CD4-positive, alpha-beta T cell treated with Interferon alpha-2 for 1 hour (primary cell): ENCODE results near the gene MICAL2.

Source experiments
- DNase-seq, 2 donors: peaks; one replicate each; pipeline ENCODE4 v3.0.0-alpha.2; 2020 to 2022

MICAL2 gene

DNA sequence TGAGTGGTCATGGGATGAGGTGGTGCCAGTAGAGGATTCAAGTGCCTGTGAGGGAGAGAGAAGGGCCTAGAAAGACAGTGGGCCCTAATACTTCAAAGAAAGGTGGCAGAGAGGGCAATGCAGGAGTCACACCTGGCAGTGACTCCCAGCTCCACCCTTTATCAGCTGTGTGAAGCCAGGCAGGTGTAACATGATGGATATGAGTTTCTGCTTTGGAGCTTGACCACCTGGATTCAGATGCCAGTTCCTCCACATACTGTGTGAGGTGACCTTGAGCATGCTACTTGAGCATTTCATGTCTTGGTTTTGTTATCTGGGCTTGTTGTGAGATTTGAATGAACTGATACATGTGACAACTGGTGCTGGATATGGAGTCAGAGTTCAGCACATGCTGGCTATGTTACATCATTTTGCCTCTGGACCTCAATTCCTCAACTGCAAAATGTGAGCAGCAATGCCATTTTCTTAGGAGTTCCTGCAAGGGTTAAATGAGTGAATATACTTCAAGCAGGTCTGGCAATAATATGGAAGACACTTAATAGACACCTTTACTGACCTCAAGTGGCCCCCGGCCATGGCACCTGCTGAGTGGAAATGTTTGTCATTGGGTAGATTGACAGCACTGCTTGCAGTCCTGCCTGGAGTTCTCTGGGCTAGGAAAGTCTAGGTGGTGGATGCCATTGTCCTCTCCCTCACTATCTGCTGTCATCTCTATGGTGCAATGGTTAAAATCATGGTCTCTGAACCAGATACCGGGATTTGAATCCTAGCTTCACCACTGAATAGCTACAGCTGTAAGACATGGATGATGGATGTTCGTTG lies 83.3 kb downstream of the MICAL2 start:
- DNase-seq = no peak

DNA sequence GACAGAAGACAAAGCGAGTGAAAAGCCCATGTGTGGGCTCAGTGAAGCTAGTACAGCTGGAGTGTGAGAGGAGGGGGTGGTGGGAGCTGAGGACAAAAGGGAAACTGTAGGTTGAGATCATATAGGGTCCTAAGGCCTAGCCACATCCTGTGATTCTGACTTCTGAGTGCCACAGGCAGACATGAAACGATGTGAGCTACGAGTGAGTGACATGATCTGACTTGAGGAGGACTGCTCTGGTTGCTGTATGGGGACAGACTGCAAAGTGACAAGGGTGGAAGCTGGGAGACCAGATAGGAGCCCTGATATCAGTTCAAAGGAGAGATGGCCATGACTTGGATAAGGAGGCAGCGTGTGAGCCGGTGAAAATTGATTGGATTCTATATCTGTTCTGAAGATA lies 85.4 kb downstream of the MICAL2 start:
- peak; percentile 41 to 66 for DNase-seq

DNA sequence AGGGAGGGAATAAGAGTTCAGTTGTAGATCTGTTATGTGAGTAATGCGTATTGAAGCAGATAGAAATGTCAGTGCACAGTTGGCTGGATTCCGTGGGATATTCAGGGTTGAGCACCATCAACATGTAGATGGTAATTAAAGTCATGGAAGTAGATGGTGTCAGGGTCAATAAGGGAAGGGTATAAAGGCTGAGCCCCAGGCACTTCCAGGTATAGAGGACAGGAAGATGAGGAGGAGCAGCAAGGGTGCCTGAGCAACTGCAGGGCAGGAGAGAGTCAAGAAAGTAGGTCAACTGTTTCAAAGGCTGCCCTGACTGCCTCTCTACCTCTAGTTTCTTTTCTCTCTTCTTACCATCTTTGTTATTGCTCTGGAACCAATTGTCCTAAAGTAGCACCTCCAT lies 85.9 kb downstream of the MICAL2 start:
- DNase-seq = peak in 1 of 2 donors; percentile 44

DNA sequence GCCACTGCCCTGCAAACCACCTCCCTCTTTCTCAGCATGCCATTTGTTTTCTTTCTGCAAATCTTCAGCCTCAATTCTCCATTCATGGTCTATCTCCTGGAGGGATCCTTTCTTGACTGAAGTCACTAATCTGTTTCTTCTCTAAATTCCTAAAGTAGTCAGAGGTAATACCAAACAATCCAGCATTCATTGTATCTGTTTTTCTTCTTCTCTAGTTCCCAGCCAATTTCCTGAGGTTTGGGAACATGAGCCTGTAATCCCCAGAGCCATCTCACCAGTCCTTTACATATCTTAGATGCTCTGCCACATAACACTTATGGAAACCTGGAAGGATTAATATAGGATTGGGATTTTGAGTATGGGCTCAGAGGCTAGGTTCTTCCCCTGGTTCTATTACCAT lies 86.5 kb downstream of the MICAL2 start:
- DNase-seq = no peak

DNA sequence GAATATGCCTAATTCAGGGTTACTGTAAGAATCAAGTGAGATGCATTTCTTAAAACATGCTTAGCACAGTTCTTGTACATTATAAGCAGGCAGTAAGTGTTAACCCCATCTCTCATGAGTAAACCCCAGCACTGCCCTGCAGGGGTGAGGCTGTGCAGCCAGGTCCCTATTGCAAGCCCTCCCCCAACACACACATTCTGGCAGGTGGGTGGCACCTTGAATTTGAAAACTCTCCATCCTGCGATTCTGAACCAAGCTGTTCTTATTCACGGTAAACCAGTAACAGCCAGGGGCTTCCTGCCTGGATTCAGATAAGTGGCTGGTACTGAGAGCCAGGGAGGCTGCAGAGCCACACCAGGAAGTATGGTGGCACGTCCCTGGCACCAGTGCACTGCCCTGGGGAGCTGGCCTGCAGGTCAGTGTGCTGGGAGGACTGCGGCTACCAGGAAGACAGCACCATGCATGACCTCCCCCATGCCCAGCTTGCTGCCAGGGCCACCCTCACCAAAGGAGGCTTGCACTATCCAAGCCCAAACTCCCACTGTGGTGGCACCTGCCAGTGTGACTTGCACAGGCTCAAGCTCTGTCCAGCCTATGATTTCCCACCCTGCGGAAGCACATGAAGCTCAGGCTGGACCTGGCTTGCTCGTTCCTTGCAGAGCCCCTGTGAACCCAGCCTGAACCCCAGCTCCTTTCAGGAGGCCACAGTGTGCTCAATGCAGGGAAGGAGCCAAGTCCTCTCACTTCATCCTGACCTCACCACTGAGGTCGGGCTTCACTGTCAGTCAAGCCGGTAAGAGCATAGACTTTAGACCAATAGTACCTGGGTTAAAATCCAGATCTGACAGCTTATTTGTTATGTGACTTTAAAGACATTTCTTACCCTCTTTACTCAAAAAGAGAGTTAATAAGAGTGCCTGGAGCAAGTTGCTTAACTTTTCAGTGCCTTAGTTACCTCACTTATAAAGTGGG lies 88.1 kb downstream of the MICAL2 start:
- no peak for DNase-seq

DNA sequence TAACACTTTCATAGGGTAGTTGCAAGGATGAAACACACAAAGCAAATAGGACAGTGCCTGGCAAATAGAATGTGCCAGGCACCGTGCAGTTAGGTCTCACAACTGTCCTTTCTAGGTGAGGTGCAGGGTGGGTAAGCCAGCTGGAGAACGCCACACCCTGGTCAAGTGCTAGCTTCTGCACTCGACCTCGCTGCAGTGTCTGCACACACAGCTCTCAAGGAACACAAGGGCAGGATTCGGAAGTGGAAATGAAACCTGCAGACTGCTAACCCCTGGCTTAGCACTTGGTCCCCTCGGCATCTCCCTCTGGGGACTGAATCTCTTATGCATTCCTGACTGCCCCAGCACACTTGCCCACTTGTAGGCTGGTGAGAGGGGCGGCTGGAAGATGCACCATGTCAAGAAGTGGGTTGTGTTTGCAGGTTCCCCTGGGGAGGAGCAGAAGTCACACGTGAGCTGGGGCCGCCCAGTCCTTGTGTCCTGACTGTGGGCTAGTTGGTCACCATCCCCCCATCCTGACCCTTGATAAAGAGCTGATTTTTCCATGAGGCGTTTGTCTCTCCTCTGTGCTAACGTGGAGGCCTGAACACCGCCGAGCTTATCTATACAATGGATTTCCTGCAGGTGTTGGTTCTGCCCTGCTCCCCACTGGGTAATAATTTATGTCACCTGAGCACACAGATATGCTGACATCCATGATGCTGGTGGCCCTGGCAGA lies 89.0 kb downstream of the MICAL2 start:
- no peak for DNase-seq

DNA sequence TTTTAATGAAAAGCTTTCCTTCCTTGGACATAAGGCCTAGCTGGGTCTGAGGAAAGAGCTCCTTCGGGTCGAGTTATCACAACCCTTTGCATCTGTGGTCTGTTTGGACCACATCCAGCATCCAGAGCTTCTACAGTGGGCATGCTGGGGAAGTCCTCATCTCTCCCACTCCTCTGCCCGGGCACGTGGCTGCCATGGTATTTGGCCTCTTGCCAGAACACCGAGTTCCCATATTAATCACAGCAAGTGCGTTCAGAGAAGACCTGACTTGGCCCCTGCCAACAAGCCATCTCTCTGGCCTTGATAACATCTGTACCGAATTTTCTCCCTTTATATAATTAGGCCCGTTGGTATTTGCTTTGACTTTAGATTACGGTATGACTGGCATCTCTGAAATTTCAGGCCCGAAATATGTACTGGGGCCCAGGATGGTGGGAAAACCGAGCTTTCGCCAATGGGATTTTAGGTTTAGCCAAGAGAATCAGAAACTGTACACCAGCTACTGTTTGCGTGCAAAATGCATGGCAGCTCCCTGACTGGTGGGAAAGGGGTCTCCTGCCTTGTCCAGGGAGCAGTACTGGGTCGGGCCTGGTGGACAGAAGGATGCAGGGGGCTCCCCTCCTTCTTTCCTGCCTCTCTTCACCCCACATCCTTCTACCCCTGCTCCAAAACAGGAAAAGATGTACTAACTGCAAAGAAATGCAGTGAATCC lies 90.0 kb downstream of the MICAL2 start:
- no peak for DNase-seq

DNA sequence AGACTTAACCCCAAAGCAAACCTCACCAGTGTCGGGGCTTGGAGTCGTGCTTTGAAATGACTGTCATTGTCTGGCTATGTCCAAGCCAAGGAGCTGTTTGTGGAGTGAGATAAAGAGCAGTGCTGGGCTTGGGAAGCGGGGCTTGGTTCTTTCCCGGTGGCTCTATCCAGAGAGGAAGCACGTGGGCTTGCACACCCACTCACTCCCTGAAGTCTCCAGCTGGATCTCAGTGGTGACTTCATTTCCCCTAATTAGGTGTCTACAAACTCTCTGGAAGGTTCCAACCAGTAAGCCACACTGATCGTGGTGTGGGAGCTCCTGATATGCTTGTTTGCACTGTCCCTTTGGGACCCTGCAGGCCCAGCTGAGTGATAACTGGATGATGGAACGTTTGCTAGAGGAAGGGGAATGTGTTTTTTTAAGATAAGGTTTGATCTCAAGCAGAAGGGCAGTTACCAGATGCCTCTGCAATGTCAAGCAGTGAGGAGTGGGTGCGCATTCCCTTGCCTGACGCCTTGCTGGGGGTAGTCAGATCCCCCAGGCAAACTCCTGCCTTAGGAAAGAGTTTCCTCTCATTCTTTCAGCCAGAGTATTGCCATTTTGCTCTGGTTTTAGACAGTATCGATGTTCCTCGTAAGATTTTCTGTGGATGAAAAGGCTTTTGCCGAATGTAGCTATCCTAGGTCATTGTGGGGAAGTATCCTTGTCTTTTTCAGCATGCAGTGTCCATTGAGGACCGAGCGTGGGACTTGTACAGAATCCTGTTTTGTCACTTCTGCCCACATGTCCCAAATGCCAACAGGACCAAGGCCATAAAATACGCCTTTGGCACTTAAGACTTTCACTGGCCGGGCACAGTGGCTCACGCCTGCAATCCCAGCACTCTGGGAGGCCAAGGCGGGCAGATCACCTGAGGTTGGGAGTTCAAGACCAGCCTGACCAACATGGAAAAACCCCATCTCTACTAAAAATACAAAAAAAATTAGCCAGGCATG lies 90.9 kb downstream of the MICAL2 start:
- no peak for DNase-seq

DNA sequence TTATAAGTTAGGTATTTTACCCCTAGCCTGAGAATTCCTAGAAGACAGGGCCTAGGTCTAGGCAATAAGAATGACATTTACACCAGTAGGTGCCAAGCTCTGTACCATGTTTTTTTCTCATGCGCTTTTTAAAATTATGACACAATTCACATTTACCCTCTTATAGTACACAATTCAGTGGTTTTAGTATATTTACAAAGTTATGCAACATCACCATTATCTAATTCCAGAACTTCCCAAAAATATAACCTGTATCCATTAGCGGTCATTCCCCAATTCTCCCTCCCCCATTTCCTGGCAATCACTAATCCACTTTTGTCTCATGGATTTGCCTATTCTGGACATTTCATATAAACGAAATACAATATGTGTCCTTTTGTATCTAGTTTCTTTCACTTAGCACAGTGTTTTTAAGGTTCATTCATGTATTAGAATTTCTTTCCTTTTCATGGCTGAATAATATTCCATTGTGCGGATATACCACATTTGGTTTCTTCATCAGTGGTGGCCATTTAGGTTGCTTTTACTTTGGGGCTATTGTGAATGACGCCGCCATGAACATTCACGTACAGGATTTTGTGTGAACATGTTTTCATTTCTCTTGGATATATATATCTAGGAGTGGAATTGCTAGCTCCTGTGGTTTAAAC lies 92.4 kb downstream of the MICAL2 start:
- no peak for DNase-seq

DNA sequence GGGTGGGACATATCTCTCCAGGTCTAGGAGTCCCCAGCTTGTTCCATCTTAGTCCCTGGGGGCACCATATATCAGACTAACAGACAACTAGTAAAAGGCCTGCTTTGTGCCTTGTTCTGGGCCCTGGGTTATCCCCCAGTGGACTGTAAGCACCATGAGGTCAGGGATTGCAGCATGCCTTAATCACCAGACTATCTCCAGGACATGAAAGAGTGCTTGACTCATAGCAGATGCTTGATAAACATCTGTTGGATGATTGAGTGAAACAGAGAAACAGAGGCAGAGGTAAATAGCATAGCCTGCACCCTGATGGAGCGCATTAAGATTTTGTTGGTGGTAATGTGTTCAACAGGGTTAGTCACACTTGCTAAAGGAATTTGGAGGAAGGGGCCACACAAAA lies 94.1 kb downstream of the MICAL2 start:
- DNase-seq = no peak

DNA sequence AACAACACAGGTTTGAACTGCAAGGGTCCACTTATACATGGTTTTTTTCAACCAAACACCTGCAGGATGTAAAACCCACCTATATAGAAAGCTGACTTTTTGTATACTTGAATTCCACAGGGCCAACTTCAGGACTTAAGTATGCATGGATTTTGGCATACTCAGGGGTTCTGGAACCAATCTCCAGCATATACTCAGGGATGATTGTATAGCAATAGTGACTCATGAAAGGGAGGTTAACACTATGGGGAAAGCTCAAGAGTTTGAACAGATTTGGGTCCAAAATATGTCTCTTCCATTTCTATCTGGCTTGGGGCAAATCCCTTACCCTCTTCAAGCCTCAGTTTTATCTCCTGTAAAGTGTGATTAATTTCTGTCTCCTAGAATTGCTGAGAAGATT lies 94.9 kb downstream of the MICAL2 start:
- DNase-seq = no peak

DNA sequence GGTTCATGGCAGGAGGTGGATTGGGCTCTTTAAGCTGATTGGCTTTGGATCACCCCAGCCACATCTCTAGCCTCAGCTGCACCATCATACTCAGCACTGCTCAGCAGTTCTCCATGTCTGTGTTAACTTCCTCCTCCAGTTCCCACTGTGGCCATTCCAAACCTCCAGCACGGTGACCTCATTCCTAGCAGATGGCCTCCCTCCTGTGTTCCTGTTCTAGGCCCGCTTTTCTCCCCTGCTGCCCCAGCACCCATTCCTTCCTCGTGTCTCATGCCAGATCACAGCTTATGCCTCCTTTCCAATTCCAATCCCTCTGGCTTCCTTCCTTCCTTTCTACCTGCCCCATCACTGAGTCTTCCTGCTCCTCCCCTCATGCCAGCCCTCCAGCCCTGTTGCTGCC lies 96.1 kb downstream of the MICAL2 start:
- no peak for DNase-seq

DNA sequence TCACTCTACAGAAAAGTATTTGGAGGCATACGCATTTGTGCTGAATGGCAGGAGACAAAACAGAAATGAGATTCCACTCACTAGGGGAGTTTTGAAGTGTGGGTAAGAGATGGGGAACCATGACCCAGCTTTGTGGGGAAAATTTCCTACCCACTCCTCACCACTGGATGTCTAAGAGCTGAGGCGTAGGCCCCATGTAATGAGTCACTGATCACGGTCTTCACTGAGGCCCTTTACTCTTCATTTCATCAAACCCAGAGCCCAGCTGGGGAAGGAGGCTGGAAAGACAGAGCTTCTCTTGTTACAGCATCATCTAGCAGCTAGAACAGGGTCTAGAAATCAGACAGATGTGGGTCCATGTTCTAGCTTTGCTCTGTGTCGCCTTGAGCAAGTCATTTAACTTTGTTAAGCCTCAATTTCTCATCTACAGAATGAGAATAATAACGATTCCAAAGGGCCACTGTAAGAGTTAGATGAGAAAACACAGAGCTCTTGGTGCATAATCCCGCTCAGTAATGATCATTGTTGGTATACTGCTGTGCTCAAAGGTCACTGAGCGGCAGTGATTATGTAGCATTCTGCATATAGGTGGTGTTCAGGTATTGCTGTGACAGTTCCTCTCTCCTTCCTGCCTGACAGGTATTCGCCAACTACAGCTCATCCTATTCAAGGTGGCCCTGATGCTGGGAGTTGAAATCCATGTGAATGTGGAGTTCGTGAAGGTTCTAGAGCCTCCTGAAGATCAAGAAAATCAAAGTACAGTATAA lies 97.2 kb downstream of the MICAL2 start:
- no peak for DNase-seq

DNA sequence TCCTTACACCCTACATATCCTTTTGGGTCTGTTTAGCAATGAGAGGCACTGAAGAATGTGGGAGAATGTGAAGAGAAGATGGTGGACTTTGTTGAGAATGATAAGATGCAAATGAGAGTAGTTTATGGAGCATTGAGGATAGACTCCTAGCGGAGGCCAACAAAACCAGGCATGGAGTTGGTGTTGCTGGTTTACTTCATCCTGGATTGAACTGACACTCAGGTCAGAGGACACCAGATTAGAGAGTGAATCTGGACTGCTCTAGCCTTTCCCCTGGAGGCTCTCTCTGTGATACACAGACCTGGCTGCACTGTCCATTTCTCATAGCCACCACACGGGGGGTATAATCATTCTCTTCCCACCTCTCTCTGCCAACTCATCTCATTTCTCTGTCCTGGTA lies 98.7 kb downstream of the MICAL2 start:
- no peak for DNase-seq

DNA sequence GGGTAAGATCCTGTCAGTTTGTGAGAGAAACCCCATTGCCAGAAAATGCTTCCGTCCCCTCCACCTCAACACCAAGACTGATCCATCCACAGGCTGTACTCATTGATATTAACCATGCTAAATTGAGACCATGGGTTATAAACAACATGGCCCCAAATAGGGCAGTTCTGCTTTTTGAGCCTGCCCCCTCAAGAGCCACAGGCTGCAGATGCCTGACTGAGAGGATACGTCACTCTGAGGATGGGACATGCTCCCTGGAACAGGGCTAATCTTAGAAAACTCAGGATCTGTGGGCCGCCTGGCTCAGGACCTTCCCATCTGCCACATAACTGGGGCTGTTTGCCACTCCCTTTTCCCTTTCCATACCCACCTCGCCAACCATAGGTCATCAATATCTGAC lies 99.8 kb downstream of the MICAL2 start:
- DNase-seq = no peak

DNA sequence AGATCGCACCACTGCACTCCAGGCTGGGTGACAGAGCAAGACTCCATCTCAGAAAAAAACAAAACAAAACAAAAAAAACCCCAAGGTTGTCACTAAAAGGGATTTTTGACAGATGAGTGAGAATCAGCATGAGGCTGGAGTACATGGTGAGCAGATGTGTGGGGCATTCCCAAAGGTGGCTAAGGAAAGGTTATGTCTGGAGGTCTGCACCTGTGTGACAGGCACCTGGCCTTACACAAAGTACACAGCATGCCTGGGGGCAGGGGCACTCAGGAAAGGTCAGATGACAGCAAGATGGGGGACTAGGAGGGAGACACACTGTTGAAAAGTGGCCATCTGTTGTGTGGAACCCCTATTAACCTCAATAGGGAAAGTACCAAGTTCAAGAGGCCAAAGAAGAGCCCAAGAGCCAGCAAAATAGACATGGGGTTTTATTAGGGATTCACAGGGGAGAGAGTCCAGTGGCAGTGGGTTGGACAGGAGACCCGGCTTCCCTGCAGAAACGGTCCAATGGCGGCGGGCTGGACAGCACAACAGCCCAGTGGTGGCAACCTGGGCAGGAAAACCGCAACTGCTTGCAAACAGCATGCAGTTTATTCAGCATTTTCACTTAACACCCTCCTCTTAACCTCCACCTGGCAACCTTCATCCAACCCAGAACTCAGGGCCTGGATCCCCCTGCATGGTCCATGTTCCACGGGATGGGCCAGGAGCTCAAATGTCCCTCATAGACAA lies 101.1 kb downstream of the MICAL2 start:
- no peak for DNase-seq

DNA sequence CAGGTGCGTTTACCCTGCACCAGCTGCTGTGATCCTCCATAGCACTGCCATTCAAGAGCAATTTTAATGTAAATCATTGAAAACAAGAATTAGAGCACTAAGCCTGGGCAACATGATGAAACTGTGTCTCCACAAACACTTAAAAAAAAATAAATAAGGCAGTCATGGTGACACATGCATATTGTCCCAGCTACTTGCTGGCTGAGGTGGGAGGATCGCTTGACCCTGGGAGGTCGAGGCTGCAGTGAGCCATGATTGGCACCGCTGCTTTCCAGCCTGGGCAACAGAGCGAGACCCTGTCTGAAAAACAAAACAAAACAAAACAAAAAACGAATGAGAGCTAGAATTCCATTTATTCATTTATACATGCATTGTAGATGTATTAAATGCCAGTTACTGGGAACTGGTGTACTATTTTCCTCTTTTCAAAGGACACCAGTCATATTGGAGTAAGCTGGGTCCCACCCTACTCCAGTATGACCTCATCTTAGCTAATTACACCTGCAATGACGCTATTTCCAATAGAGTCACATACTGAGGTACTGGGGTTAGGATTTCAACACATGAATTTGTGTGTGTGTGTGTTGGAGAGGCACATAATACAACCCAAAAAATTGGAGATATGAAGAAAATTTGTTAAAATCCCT lies 101.9 kb downstream of the MICAL2 start:
- no peak for DNase-seq

DNA sequence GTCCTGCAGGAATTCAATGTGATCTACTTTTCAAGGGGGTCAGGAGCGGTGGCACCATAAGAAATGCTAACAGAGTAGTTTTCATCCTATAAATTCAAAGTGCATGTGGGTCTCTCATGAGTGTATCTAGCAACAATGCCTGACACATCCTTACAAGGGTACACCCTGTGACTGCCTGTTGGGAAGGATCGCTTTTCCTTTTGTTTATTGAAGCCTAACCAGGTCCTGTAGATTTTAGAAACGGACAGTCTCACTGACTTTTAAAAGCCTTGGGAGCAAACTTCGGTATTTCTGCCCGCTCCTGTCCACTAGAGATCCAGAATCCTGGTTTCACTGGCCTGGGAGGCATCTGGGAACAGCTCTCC lies 102.4 kb downstream of the MICAL2 start:
- no peak for DNase-seq

DNA sequence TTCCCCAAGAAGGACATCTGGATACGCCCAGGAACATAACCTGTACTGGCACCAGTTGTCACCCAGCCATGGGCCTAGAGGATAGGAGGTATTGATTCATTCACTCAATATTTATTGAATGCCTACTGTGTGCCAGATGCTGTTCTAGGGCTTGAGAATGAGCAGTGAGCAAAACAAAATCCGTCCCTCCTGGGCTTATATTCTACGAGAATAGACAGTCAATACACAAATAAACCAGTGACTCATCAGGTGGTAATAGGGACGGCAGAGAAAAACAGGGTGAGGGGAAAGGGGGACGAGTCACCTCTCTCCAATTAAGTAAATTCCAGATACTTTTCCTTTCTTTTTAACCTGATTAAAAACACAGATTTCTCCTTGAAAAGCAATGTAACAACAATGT lies 103.5 kb downstream of the MICAL2 start:
- DNase-seq = no peak
